ENCODE results near the gene OMD. TPM values are rescaled to one million over a fixed set of nuclear protein-coding genes. Genes with fewer than 3 reads are reported as not detected.

The OMD gene
- total and polyA plus RNA-seq, 2 of the 8 experiments (the other 6 are each of a cell fraction or from before 2014, with no cell fraction given) = not detected

GRCh38 chr9:92463984-92464383, 39.7 kb upstream of the OMD start:
- H3K9ac ChIP-seq (replicated peaks in 1 of 4; ENCODE audit: extremely low read depth in 1 of 4, low read depth in 3 of 4, low read length in 3 of 4) = no peak overlapping the region
- no peaks in the 10 kb centered on the region for H3K36me3 ChIP-seq (ENCODE audit: control insufficient read depth in 2 of 4, insufficient read depth in 4 of 4, low read length in 3 of 4)
- no peak for FAIRE-seq
- TF ChIP-seq CEBPB (IDR thresholded peaks at IDR 0.05; ENCODE audit: low read depth, low read length) = no peak
- no peak for TF ChIP-seq JUN (IDR thresholded peaks at IDR 0.05; ENCODE audit: low read depth, low read length)
- TF ChIP-seq SUZ12 (IDR thresholded peaks at IDR 0.05; ENCODE audit: low read length) = no peak
- no peak for TF ChIP-seq RNF2 (IDR thresholded peaks at IDR 0.05; ENCODE audit: borderline replicate concordance, low read depth, low read length, missing control alignments, poor library complexity, severe bottlenecking)
- TF ChIP-seq BRCA1 (IDR thresholded peaks at IDR 0.05; ENCODE audit: low read depth, low read length) = no peak
- no peak for TF ChIP-seq ASH2L (IDR thresholded peaks at IDR 0.05; ENCODE audit: low read length)
- no peak for TF ChIP-seq USF2 (IDR thresholded peaks at IDR 0.05; ENCODE audit: low read length)
- no peak for TF ChIP-seq TAF1 (IDR thresholded peaks at IDR 0.05; ENCODE audit: low read depth, low read length)
- no peak for TF ChIP-seq POLR2A (IDR thresholded peaks at IDR 0.05; ENCODE audit: control extremely low read depth in 1 of 2, low read depth in 2 of 2, low read length in 2 of 2)
- TF ChIP-seq YY1 (IDR thresholded peaks at IDR 0.05; ENCODE audit: low read depth, low read length) = no peak
- no peak for TF ChIP-seq KDM1A (IDR thresholded peaks at IDR 0.05; ENCODE audit: borderline replicate concordance, low read length)
- TF ChIP-seq MAX (IDR thresholded peaks at IDR 0.05) = no peak
- TF ChIP-seq PHF8 (conservative IDR thresholded peaks at IDR 0.05; ENCODE audit: low read depth, low read length) = no peak
- TF ChIP-seq POLR2AphosphoS5 (IDR thresholded peaks at IDR 0.05; ENCODE audit: low read depth, low read length) = no peak

More at GRCh38 chr9:92463984-92464383, 39.7 kb upstream of the OMD start:
- H2AK5ac ChIP-seq (ENCODE audit: low read depth, low read length) = no peak overlapping the region
- ChIA-PET POLR2A (ENCODE audit: partially characterized antibody) (no interaction called here), CTCF (ENCODE audit: partially characterized antibody) (interaction anchor here (1.0 to 1.2 kb wide), 4 partner anchors 9 to 325 kb away, joined by 3 read pairs; no protein-coding TSS in a partner anchor)
- no peak overlapping the region for H3K27ac ChIP-seq (ENCODE audit: low read depth, low read length)
- DNase-seq (ENCODE audit: low read depth in 1 of 2, low spot score in 2 of 2) = no peak
- H3K23me2 ChIP-seq (ENCODE audit: low read depth, low read length) = no peaks in the 10 kb centered on the region
- no peaks in the 10 kb centered on the region for H3K27me3 ChIP-seq (replicated peaks in 1 of 4; ENCODE audit: control insufficient read depth in 3 of 4, extremely low read depth in 1 of 4, insufficient read depth in 3 of 4, low read length in 3 of 4)
- no peaks in the 10 kb centered on the region for H3K79me2 ChIP-seq (ENCODE audit: control insufficient read depth in 1 of 2, insufficient read depth in 2 of 2, low read length in 2 of 2)
- H3K4me1 ChIP-seq (replicated peaks in 1 of 4; ENCODE audit: control insufficient read depth in 3 of 4, insufficient read depth in 4 of 4, low read length in 3 of 4) = no peaks in the 10 kb centered on the region
- no peak overlapping the region for H3K14ac ChIP-seq (ENCODE audit: insufficient read length)
- no peak overlapping the region for H2BK15ac ChIP-seq (ENCODE audit: low read length)
- 89% methylated on average over 3 of the region's 3 CpGs; no CpG with 5 or more reads in 1 of the 2 experiments for WGBS, 2 experiments (ENCODE audit: extremely low coverage in 1 of 2, insufficient coverage in 1 of 2, insufficient read length in 1 of 2, insufficient replicate concordance in 2 of 2, low coverage in 1 of 2, low lambda C conversion rate in 2 of 2, missing lambda C conversion rate in 1 of 2)
- H2BK5ac ChIP-seq (ENCODE audit: low read depth, low read length) = no peak overlapping the region
- H3K4me3 ChIP-seq (ENCODE audit: extremely low read depth in 1 of 4, insufficient read depth in 2 of 4, low read depth in 3 of 4, low read length in 4 of 4) = no peak overlapping the region
- no peak overlapping the region for H3K4me2 ChIP-seq (ENCODE audit: insufficient read depth in 1 of 2, low read depth in 2 of 2, low read length in 2 of 2)
- no peak overlapping the region for H3K4ac ChIP-seq (replicated peaks; ENCODE audit: insufficient read length, low read depth, low read length)
- no peaks in the 10 kb centered on the region for H4K20me1 ChIP-seq (replicated peaks in 1 of 2; ENCODE audit: control insufficient read depth in 1 of 2, insufficient read depth in 2 of 2, low read length in 2 of 2)
- H2BK12ac ChIP-seq (ENCODE audit: low read depth, low read length) = no peak overlapping the region
- H2BK120ac ChIP-seq (replicated peaks; ENCODE audit: low read depth, low read length) = no peak overlapping the region
- H2BK20ac ChIP-seq (ENCODE audit: low read length) = no peak overlapping the region
- no peaks in the 10 kb centered on the region for H3K79me1 ChIP-seq (ENCODE audit: low read depth, low read length)
- no peak overlapping the region for H4K5ac ChIP-seq (ENCODE audit: insufficient read length, low read depth, low read length)
- no peak overlapping the region for H3K23ac ChIP-seq (ENCODE audit: insufficient read length)
- H3K18ac ChIP-seq (ENCODE audit: extremely low read depth, low read length) = no peak overlapping the region
- no peak overlapping the region for H2AFZ ChIP-seq (ENCODE audit: low read length)
- no peak overlapping the region for H4K91ac ChIP-seq (replicated peaks; ENCODE audit: insufficient read length, low read length)
- H3K9me3 ChIP-seq (ENCODE audit: insufficient read depth in 2 of 2, low read depth in 1 of 2, low read length in 1 of 2) = no peaks in the 10 kb centered on the region
- H3K56ac ChIP-seq (replicated peaks; ENCODE audit: insufficient read length, low read depth, low read length) = no peak overlapping the region
- no peak overlapping the region for H4K8ac ChIP-seq (ENCODE audit: extremely low read depth, insufficient read depth, low read length)

All from H1 (cell line).